ENCODE results near the gene FEM1B.

FEM1B gene

DNA sequence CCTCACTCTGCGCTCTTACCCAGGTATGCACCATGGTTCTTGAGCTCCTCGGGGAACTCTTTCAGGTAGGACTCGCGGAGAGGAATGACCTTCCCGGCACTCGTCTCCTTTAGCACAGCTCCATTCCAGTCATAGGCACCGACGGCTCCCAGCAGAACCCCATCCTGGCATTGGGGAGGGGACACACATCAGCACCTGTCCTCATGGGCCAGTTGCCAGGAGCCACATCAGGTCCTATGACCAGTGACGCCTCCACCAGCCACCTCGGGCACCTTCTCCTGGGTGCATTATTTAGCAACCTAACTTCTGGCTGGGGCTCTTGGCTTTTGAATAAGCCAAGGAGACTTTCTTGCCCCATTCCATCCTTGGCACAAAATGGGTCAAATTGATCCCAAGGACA lies 61.9 kb downstream of the FEM1B start:
- no peak for ATAC-seq

GRCh38 chr15:68340726-68341671 lies 63.5 kb downstream of the FEM1B start:
- ATAC-seq: peak; percentile 37
- no peak for TF ChIP-seq PPARA (CRISPR knock-in tag; IDR thresholded peaks at IDR 0.05; ENCODE audit: borderline replicate concordance)
- no peak for TF ChIP-seq BACH2 (CRISPR knock-in tag; IDR thresholded peaks at IDR 0.05; ENCODE audit: borderline replicate concordance)

More for the DNA sequence above, 61.9 kb downstream of the FEM1B start:
- no peak for TF ChIP-seq TOX (CRISPR knock-in tag; IDR thresholded peaks at IDR 0.05; ENCODE audit: borderline replicate concordance)
- no peak for TF ChIP-seq ZNF8 (CRISPR knock-in tag; IDR thresholded peaks at IDR 0.05)
- no peak for TF ChIP-seq PATZ1 (CRISPR knock-in tag; IDR thresholded peaks at IDR 0.05; ENCODE audit: borderline replicate concordance)
- no peak for TF ChIP-seq ZFP30 (CRISPR knock-in tag; IDR thresholded peaks at IDR 0.05)
- no peak for TF ChIP-seq CSDC2 (CRISPR knock-in tag; IDR thresholded peaks at IDR 0.05)
- TF ChIP-seq ZNF565 (CRISPR knock-in tag; conservative IDR thresholded peaks at IDR 0.05; ENCODE audit: low read depth): no peak
- no peak for TF ChIP-seq PPARA (CRISPR knock-in tag; IDR thresholded peaks at IDR 0.05; ENCODE audit: borderline replicate concordance)
- TF ChIP-seq ZFP3 (CRISPR knock-in tag; IDR thresholded peaks at IDR 0.05): no peak
- TF ChIP-seq, protein P1, sequence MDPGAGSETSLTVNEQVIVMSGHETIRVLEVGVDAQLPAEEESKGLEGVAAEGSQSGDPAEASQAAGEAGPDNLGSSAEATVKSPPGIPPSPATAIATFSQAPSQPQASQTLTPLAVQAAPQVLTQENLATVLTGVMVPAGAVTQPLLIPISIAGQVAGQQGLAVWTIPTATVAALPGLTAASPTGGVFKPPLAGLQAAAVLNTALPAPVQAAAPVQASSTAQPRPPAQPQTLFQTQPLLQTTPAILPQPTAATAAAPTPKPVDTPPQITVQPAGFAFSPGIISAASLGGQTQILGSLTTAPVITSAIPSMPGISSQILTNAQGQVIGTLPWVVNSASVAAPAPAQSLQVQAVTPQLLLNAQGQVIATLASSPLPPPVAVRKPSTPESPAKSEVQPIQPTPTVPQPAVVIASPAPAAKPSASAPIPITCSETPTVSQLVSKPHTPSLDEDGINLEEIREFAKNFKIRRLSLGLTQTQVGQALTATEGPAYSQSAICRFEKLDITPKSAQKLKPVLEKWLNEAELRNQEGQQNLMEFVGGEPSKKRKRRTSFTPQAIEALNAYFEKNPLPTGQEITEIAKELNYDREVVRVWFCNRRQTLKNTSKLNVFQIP (CRISPR knock-in tag; IDR thresholded peaks at IDR 0.05; ENCODE audit: borderline replicate concordance, low read depth): no peak
- no peak for TF ChIP-seq BACH2 (CRISPR knock-in tag; IDR thresholded peaks at IDR 0.05; ENCODE audit: borderline replicate concordance)
- no peak for TF ChIP-seq ARNTL (CRISPR knock-in tag; IDR thresholded peaks at IDR 0.05; ENCODE audit: borderline replicate concordance, low read depth)
- no peak for TF ChIP-seq TCF4 (CRISPR knock-in tag; IDR thresholded peaks at IDR 0.05; ENCODE audit: borderline replicate concordance)
- TF ChIP-seq, protein P2, sequence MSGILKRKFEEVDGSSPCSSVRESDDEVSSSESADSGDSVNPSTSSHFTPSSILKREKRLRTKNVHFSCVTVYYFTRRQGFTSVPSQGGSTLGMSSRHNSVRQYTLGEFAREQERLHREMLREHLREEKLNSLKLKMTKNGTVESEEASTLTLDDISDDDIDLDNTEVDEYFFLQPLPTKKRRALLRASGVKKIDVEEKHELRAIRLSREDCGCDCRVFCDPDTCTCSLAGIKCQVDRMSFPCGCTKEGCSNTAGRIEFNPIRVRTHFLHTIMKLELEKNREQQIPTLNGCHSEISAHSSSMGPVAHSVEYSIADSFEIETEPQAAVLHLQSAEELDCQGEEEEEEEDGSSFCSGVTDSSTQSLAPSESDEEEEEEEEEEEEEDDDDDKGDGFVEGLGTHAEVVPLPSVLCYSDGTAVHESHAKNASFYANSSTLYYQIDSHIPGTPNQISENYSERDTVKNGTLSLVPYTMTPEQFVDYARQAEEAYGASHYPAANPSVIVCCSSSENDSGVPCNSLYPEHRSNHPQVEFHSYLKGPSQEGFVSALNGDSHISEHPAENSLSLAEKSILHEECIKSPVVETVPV (CRISPR knock-in tag; IDR thresholded peaks at IDR 0.05): no peak
- TF ChIP-seq, protein P3, sequence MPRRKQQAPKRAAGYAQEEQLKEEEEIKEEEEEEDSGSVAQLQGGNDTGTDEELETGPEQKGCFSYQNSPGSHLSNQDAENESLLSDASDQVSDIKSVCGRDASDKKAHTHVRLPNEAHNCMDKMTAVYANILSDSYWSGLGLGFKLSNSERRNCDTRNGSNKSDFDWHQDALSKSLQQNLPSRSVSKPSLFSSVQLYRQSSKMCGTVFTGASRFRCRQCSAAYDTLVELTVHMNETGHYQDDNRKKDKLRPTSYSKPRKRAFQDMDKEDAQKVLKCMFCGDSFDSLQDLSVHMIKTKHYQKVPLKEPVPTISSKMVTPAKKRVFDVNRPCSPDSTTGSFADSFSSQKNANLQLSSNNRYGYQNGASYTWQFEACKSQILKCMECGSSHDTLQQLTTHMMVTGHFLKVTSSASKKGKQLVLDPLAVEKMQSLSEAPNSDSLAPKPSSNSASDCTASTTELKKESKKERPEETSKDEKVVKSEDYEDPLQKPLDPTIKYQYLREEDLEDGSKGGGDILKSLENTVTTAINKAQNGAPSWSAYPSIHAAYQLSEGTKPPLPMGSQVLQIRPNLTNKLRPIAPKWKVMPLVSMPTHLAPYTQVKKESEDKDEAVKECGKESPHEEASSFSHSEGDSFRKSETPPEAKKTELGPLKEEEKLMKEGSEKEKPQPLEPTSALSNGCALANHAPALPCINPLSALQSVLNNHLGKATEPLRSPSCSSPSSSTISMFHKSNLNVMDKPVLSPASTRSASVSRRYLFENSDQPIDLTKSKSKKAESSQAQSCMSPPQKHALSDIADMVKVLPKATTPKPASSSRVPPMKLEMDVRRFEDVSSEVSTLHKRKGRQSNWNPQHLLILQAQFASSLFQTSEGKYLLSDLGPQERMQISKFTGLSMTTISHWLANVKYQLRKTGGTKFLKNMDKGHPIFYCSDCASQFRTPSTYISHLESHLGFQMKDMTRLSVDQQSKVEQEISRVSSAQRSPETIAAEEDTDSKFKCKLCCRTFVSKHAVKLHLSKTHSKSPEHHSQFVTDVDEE (CRISPR knock-in tag; IDR thresholded peaks at IDR 0.05): no peak
- TF ChIP-seq SNAI2 (CRISPR knock-in tag; IDR thresholded peaks at IDR 0.05): no peak
- no peak for TF ChIP-seq OSR1 (CRISPR knock-in tag; IDR thresholded peaks at IDR 0.05)
- TF ChIP-seq ZC3H10 (CRISPR knock-in tag; IDR thresholded peaks at IDR 0.05): no peak

- no peak for TF ChIP-seq RARB (CRISPR knock-in tag; IDR thresholded peaks at IDR 0.05)
- no peak for TF ChIP-seq ZNF565 (CRISPR knock-in tag; conservative IDR thresholded peaks at IDR 0.05; ENCODE audit: low read depth)
- TF ChIP-seq ZFP30 (CRISPR knock-in tag; IDR thresholded peaks at IDR 0.05): no peak
- TF ChIP-seq TCF4 (CRISPR knock-in tag; IDR thresholded peaks at IDR 0.05; ENCODE audit: borderline replicate concordance): no peak
- no peak for TF ChIP-seq ZFP3 (CRISPR knock-in tag; IDR thresholded peaks at IDR 0.05)
- no peak for ATAC-seq
These were observed 64.5 kb downstream of the FEM1B start for GRCh38 chr15:68341760-68342725.

All from SK-N-SH treated with all-trans-retinoic acid at 6 μM for 48 hours (cell line).